ENCODE data around the gene DUSP10. TPM values are rescaled to one million over a fixed set of nuclear protein-coding genes. Genes with fewer than 3 reads are reported as not detected.

The DUSP10 gene
- total RNA-seq, 1 donor, result 26.8 TPM

- DNase-seq (ENCODE audit: low read depth), result no peak
- no peak for TF ChIP-seq CTCF (IDR thresholded peaks at IDR 0.05; ENCODE audit: insufficient read depth, low read length)
- H3K4me3 ChIP-seq (ENCODE audit: low read depth, low read length), result no peak overlapping the region
These were observed 2.7 kb downstream of the DUSP10 start for GRCh38 chr1:221739018-221739676.

- no peak overlapping the region for H3K4me3 ChIP-seq (ENCODE audit: low read depth, low read length)
- TF ChIP-seq CTCF (IDR thresholded peaks at IDR 0.05; ENCODE audit: insufficient read depth, low read length), result no peak
- DNase-seq (ENCODE audit: low read depth), result no peak
These were observed 5.2 kb downstream of the DUSP10 start for GRCh38 chr1:221736714-221737113.

DNA sequence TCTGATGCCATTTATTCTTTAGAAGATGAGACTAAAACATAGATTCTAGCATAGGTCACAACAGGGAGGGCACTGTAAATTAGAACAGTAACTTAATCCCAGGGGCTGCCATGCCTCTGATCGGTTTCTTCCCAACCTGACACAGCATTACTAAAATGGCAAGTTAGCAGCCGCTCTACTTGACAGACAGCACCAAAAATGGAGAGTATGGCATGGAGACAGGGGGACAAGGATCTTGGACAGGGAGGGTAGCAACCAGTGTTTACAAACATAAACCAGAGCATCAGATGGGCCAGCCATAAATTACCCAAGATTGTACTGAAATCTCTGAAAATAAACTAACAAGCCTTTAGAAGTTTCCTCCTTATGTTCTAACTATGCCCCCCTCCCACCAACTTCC lies 5.9 kb downstream of the DUSP10 start:
- DNase-seq (ENCODE audit: low read depth), result no peak
- no peak overlapping the region for H3K4me3 ChIP-seq (ENCODE audit: low read depth, low read length)

DNA sequence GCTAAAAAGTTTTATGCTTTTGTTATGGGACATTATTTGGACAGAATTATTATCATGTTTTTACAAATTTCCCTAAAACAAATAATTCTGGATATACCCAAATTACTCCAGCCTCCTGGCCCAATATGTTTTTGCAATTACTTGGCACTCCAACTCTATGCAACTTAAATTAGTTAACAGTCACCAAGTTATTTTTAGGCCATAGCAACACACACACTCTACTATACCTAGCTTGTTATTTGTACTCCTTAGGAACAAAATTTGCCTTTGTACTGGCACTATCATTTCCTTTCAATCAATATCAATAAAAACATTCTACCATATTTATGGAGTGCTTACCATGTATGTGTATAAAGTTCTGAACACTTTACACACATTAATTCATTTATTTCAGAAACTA lies 7.7 kb downstream of the DUSP10 start:
- no peak for TF ChIP-seq CTCF (IDR thresholded peaks at IDR 0.05; ENCODE audit: insufficient read depth, low read length)
- DNase-seq (ENCODE audit: low read depth), result no peak
- no peak overlapping the region for H3K4me3 ChIP-seq (ENCODE audit: low read depth, low read length)

More for the DNA sequence above, 5.9 kb downstream of the DUSP10 start:
- no peak for TF ChIP-seq CTCF (IDR thresholded peaks at IDR 0.05; ENCODE audit: insufficient read depth, low read length)

GRCh38 chr1:221732052-221732451 lies 9.8 kb downstream of the DUSP10 start:
- DNase-seq (ENCODE audit: low read depth), result no peak
- no peak for TF ChIP-seq CTCF (IDR thresholded peaks at IDR 0.05; ENCODE audit: insufficient read depth, low read length)
- H3K4me3 ChIP-seq (ENCODE audit: low read depth, low read length), result no peak overlapping the region

GRCh38 chr1:221729771-221730330 lies 12.0 kb downstream of the DUSP10 start:
- DNase-seq (ENCODE audit: low read depth), result no peak
- H3K4me3 ChIP-seq (ENCODE audit: low read depth, low read length), result no peak overlapping the region

More at GRCh38 chr1:221729771-221730330, 12.0 kb downstream of the DUSP10 start:
- TF ChIP-seq CTCF (IDR thresholded peaks at IDR 0.05; ENCODE audit: insufficient read depth, low read length), result no peak

Measured in fibroblast of the aortic adventitia (primary cell).